OCI-LY7 (cell line): ENCODE data around the gene CAMK4.

ENCODE experiments used
- CTCF ChIP-seq: fragments of 200-600 bp; sonication (generic); conservative IDR thresholded peaks from 2 replicates; pipeline ENCODE4 v1.5.1; 2014; ENCODE audit warnings: mild to moderate bottlenecking, antibody characterized with exemption, low read length, moderate library complexity, mixed read lengths
- EZH2phosphoT487 ChIP-seq: fragments of 200-600 bp; sonication (generic); IDR thresholded peaks from 2 replicates; pipeline ENCODE4 v1.6.1; 2018; ENCODE audit warnings: low read depth, borderline replicate concordance, mild to moderate bottlenecking, mixed run types, antibody characterized with exemption, low read length, moderate library complexity, mixed read lengths

- no peak for TF ChIP-seq CTCF
- TF ChIP-seq EZH2phosphoT487, result no peak
Measured at GRCh38 chr5:111425205-111425604, 201.0 kb downstream of the CAMK4 start.
